PFSK-1 (cell line): ENCODE data around the gene CPNE9.

Source experiments
- POLR2AphosphoS5 ChIP-seq: IDR thresholded peaks from 2 replicates; pipeline ENCODE4 v1.6.1; 2012; ENCODE audit warnings: low read depth, mild to moderate bottlenecking, control low read depth, low read length, moderate library complexity
- SIN3A ChIP-seq: IDR thresholded peaks from 2 replicates; pipeline ENCODE4 v1.6.1; 2012; ENCODE audit warnings: mild to moderate bottlenecking, low read length, moderate library complexity, borderline replicate concordance; ENCODE audit not compliant: insufficient read depth

DNA sequence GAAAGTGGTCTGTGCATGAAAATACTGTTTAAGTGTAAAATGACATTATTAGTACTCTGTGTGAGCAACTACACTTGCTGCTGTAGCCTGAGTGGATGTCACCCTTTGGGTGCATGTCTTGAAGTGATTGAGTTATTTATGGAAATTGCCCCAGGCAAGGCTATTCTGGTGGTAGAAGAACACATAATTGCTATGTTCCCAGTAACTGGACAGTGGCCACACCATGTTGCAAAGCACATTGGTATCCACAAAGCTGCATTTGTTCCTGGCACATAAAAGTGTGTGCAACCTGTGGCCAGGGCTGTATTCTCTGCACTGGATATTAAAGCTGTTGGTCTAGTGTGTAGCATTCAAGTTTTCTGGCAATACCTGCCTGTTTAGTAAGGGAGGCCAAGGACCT lies 30.6 kb upstream of the CPNE9 start:
- no peak for TF ChIP-seq POLR2AphosphoS5
- no peak for TF ChIP-seq SIN3A
